IMR-90 (cell line): ENCODE results near the gene KRT73. TPM values are rescaled to one million over a fixed set of nuclear protein-coding genes. Genes with fewer than 3 reads are reported as not detected.

Experiments used
- ATAC-seq: fragments of 200-7000 bp; cut with Tn5 transposase; 2 replicates; pipeline ENCODE4 v1.9.1; 2020; ENCODE audit warnings: low read depth, mild to moderate bottlenecking, moderate library complexity
- BruUV-seq: library from RNA; stranded (reverse); fragments of 400-500 nt; replicated peaks from 2 replicates; lab custom pipeline; 2021; lab: Mats Ljungman, UMichigan
- CTCF ChIA-PET: fragments of 300-600 bp; formaldehyde crosslinking; extraction: SDS; loops from one replicate; lab custom pipeline; 2021; ENCODE audit warnings: antibody characterized with exemption; lab: Yijun Ruan, JAX
- POLR2A ChIA-PET: fragments of 300-600 bp; sonication (Branson Sonifier 250); formaldehyde crosslinking; loops from one replicate; lab custom pipeline; 2022; ENCODE audit warnings: antibody characterized with exemption; ENCODE audit not compliant: unreplicated experiment; lab: Charles Lee
- DNase-seq: peaks from one replicate; pipeline ENCODE4 v3.0.0; 2013
- H2AFZ ChIP-seq: replicated peaks from 2 replicates; pipeline ENCODE3; 2013; ENCODE audit warnings: low read length, mild to moderate bottlenecking; ENCODE audit not compliant: poor library complexity
- H2AK5ac ChIP-seq: 2 replicates; pipeline ENCODE4 v1.6.1; 2013; ENCODE audit warnings: low read depth, low read length, inconsistent platforms
- H2AK9ac ChIP-seq: replicated peaks from 2 replicates; pipeline ENCODE3; 2013; ENCODE audit warnings: mild to moderate bottlenecking, low read depth, low read length, moderate library complexity; ENCODE audit not compliant: poor library complexity
- H2BK120ac ChIP-seq: 2 replicates; pipeline ENCODE4 v1.6.1; 2013; ENCODE audit warnings: low read depth, low read length, inconsistent platforms
- H2BK15ac ChIP-seq: 3 replicates; pipeline ENCODE4 v1.6.1; 2013; ENCODE audit warnings: low read depth, low read length, inconsistent platforms
- H2BK20ac ChIP-seq: 2 replicates; pipeline ENCODE4 v1.6.1; 2013; ENCODE audit warnings: low read depth, mild to moderate bottlenecking, inconsistent platforms, low read length, moderate library complexity
- H2BK5ac ChIP-seq: 2 replicates; pipeline ENCODE4 v1.6.1; 2013; ENCODE audit warnings: mild to moderate bottlenecking, low read depth, low read length, inconsistent platforms; ENCODE audit not compliant: poor library complexity, severe bottlenecking
- H3K14ac ChIP-seq: replicated peaks from 2 replicates; pipeline ENCODE4 v1.6.1; 2013; ENCODE audit warnings: low read depth, low read length, inconsistent platforms
- H3K18ac ChIP-seq: 2 replicates; pipeline ENCODE4 v1.6.1; 2013; ENCODE audit warnings: low read depth, low read length, control low read depth
- H3K23ac ChIP-seq: 2 replicates; pipeline ENCODE4 v1.6.1; 2013; ENCODE audit warnings: low read depth, low read length, inconsistent platforms
- H3K27ac ChIP-seq: 2 replicates; pipeline ENCODE4 v1.5.1; 2013; ENCODE audit warnings: mild to moderate bottlenecking, control low read depth, low read length; ENCODE audit not compliant: insufficient read depth
- H3K27me3 ChIP-seq: 2 replicates; pipeline ENCODE4 v1.6.1; 2013; ENCODE audit warnings: low read length; ENCODE audit not compliant: control insufficient read depth, insufficient read depth
- H3K36me3 ChIP-seq: 2 replicates; pipeline ENCODE4 v1.6.1; 2013; ENCODE audit warnings: low read length, mixed read lengths; ENCODE audit not compliant: control insufficient read depth, insufficient read depth
- H3K4ac ChIP-seq: 2 replicates; pipeline ENCODE4 v1.6.1; 2013; ENCODE audit warnings: low read depth, low read length, inconsistent platforms
- H3K4me1 ChIP-seq: 2 replicates; pipeline ENCODE4 v1.6.1; 2013; ENCODE audit warnings: low read length, mixed read lengths; ENCODE audit not compliant: control insufficient read depth, insufficient read depth
- H3K4me2 ChIP-seq: 2 replicates; pipeline ENCODE4 v1.6.1; 2013; ENCODE audit warnings: low read depth, mild to moderate bottlenecking, control low read depth, low read length, moderate library complexity
- H3K4me3 ChIP-seq: 2 replicates; pipeline ENCODE4 v1.5.1; 2013; ENCODE audit warnings: low read depth, mild to moderate bottlenecking, control low read depth, low read length, moderate library complexity; ENCODE audit not compliant: insufficient read depth
- H3K56ac ChIP-seq: 2 replicates; pipeline ENCODE4 v1.6.1; 2013; ENCODE audit warnings: low read length, inconsistent platforms; ENCODE audit not compliant: insufficient read depth; ENCODE audit errors: extremely low read depth
- H3K79me1 ChIP-seq, 2 experiments: 2 replicates each; pipeline ENCODE4 v1.6.1; 2013; ENCODE audit warnings: low read length in 2 of 2, inconsistent platforms in 1 of 2, low read depth in 1 of 2
- H3K9ac ChIP-seq: 2 replicates; pipeline ENCODE4 v1.6.1; 2013; ENCODE audit warnings: low read depth, low read length, control low read depth
- H3K9me1 ChIP-seq: 2 replicates; pipeline ENCODE4 v1.6.1; 2013; ENCODE audit warnings: low read length, inconsistent platforms; ENCODE audit not compliant: insufficient read depth
- H3K9me3 ChIP-seq: 2 replicates; pipeline ENCODE4 v1.6.1; 2013; ENCODE audit warnings: low read length; ENCODE audit not compliant: control insufficient read depth, insufficient read depth
- H4K20me1 ChIP-seq: 2 replicates; pipeline ENCODE4 v1.6.1; 2013; ENCODE audit warnings: low read length, inconsistent platforms; ENCODE audit not compliant: insufficient read depth
- H4K5ac ChIP-seq: 2 replicates; pipeline ENCODE4 v1.6.1; 2013; ENCODE audit warnings: mild to moderate bottlenecking, low read depth, low read length, control low read depth
- H4K8ac ChIP-seq, 2 experiments: 2 replicates each; pipeline ENCODE4 v1.6.1; 2013; ENCODE audit warnings: low read depth in 2 of 2, low read length in 2 of 2, control low read depth in 1 of 2, inconsistent platforms in 1 of 2
- H4K91ac ChIP-seq: 2 replicates; pipeline ENCODE4 v1.6.1; 2013; ENCODE audit warnings: low read depth, low read length, inconsistent platforms; ENCODE audit not compliant: insufficient read depth
- BHLHE40 ChIP-seq: fragments of 150-350 bp; IDR thresholded peaks from 2 replicates; pipeline ENCODE4 v1.6.1; 2016; ENCODE audit warnings: mild to moderate bottlenecking, low read depth, low read length
- FOS ChIP-seq: fragments of 150-350 bp; IDR thresholded peaks from 2 replicates; pipeline ENCODE4 v1.6.1; 2016; ENCODE audit warnings: low read depth, low read length
- MAZ ChIP-seq: IDR thresholded peaks from 2 replicates; pipeline ENCODE4 v1.6.1; 2012; ENCODE audit warnings: low read depth, mild to moderate bottlenecking, low read length, improper control_type of control experiment, moderate library complexity, borderline replicate concordance
- POLR2A ChIP-seq: IDR thresholded peaks from 2 replicates; pipeline ENCODE4 v1.6.1; 2012; ENCODE audit warnings: mild to moderate bottlenecking, low read depth, low read length
- SMC3 ChIP-seq: fragments of 150-350 bp; IDR thresholded peaks from 2 replicates; pipeline ENCODE4 v1.6.1; 2016; ENCODE audit warnings: low read depth, mild to moderate bottlenecking, antibody characterized with exemption, low read length, moderate library complexity
- WGBS, 2 experiments: methylation state at CpG; one replicate each; pipeline versions ENCODE4 v1.1.5 to v1.1.7; 2013; ENCODE audit warnings: missing lambda C conversion rate in 2 of 2; ENCODE audit not compliant: insufficient read length in 1 of 2; ENCODE audit errors: extremely low coverage in 2 of 2; 5-methylcytosine and 5-hydroxymethylcytosine counted together
- dilution Hi-C: fragments of 300-500 bp; cut with HindIII; formaldehyde crosslinking; loops from one replicate; pipeline ENCODE4 v1.14.3; 2018; ENCODE audit warnings: low sequenced_read_pairs; ENCODE audit not compliant: unreplicated experiment
- in situ Hi-C: fragments of 300-500 bp; cut with MboI; formaldehyde crosslinking; loops from 3 replicates; pipeline ENCODE4 v1.14.3; 2019; ENCODE audit warnings: low sequenced_read_pairs, inconsistent platforms, mixed read lengths
- intact Hi-C: fragments of 100-400 bp; cut with micrococcal nuclease; formaldehyde crosslinking; loops from 2 replicates; pipeline ENCODE4 v1.10.0; 2022
- polyA plus RNA-seq, 3 experiments: library from polyadenylated mRNA; depleted of rRNA; stranded (reverse); fragments of >200 nt; gene quantifications; 2 replicates each; pipeline ENCODE4 v1.2.3, GENCODE V29; 2012; ENCODE audit warnings: low replicate concordance in 1 of 3
- total RNA-seq: library from RNA; depleted of rRNA; stranded (reverse); fragments of >200 nt; gene quantifications from 2 replicates; pipeline ENCODE4 v1.2.3, GENCODE V29; 2012

KRT73 gene
- total and polyA plus RNA-seq, 2 of the 4 experiments (the other 2 are of a cell fraction): not detected

- Histone ChIP-seq H3K56ac (no peak overlapping the region), H3K4me1 (no peaks in the 10 kb centered on the region), H3K9me3 (no peaks in the 10 kb centered on the region), H3K23ac (no peak overlapping the region), H3K18ac (no peak overlapping the region), H3K36me3 (no peaks in the 10 kb centered on the region), H3K4ac (no peak overlapping the region), H3K14ac (no peak overlapping the region), H4K20me1 (no peaks in the 10 kb centered on the region; the same call in 1 of the 2 replicates), H4K91ac (no peak overlapping the region), H3K27ac (no peak overlapping the region), H4K8ac (no peak overlapping the region), H2BK15ac (no peak overlapping the region), H2BK5ac (no peak overlapping the region), H2AK5ac (no peak overlapping the region), H3K4me3 (no peak overlapping the region), H3K27me3 (peaks cover 8% of the 10 kb centered on the region), H2BK20ac (no peak overlapping the region), H3K79me1 (no peaks in the 10 kb centered on the region), H3K9me1 (no peaks in the 10 kb centered on the region), H3K9ac (no peak overlapping the region), H2BK120ac (no peak overlapping the region), H4K5ac (no peak overlapping the region), H3K4me2 (no peak overlapping the region), H2AK9ac (no peak overlapping the region), H2AFZ (no peak overlapping the region)
- dilution Hi-C loops: no loop called here
- ATAC-seq: no peak
- WGBS, 2 experiments: no CpG with 5 or more reads among the region's 6 CpGs
- ChIA-PET CTCF (no interaction called here), POLR2A (no interaction called here)
- in situ Hi-C loops: no loop called here
- no peak for DNase-seq
- intact Hi-C loops: no loop called here
- BruUV-seq: no TSS peak
- no peak for TF ChIP-seq POLR2A
- TF ChIP-seq FOS: no peak
- no peak for TF ChIP-seq MAZ
- TF ChIP-seq SMC3: no peak
- TF ChIP-seq BHLHE40: no peak
These were observed 17.8 kb upstream of the KRT73 start for GRCh38 chr12:52636189-52636588.
